SK-N-SH treated with all-trans-retinoic acid at 6 μM for 48 hours (cell line): ENCODE results near the gene ANKRD11.

Experiments used
- ATAC-seq: fragments of 200-7000 bp; cut with Tn5 transposase; 3 replicates; pipeline ENCODE4 v1.9.1; 2020; ENCODE audit warnings: mild to moderate bottlenecking, moderate library complexity
- BACH2 ChIP-seq: fragments of 250-450 bp; sonication (Bioruptor Pico); IDR thresholded peaks from 2 replicates; pipeline ENCODE4 v1.9.0; 2021; ENCODE audit warnings: mild to moderate bottlenecking, borderline replicate concordance
- CREB5 ChIP-seq: fragments of 250-450 bp; sonication (Bioruptor Pico); IDR thresholded peaks from 2 replicates; pipeline ENCODE4 v1.5.1; 2020; ENCODE audit warnings: low read depth, mild to moderate bottlenecking, moderate library complexity
- CSDC2 ChIP-seq: fragments of 250-450 bp; sonication (Bioruptor Pico); IDR thresholded peaks from 2 replicates; pipeline ENCODE4 v1.5.0; 2020; ENCODE audit warnings: mild to moderate bottlenecking, moderate library complexity
- ESRRG ChIP-seq: fragments of 250-450 bp; sonication (Bioruptor Pico); IDR thresholded peaks from 2 replicates; pipeline ENCODE4 v1.6.1; 2021; ENCODE audit warnings: mild to moderate bottlenecking
- GLIS3 ChIP-seq: fragments of 250-450 bp; sonication (Bioruptor Pico); IDR thresholded peaks from 2 replicates; pipeline ENCODE4 v1.5.0; 2020; ENCODE audit warnings: mild to moderate bottlenecking, moderate library complexity
- ISL1 ChIP-seq: fragments of 250-450 bp; sonication (Bioruptor Pico); IDR thresholded peaks from 2 replicates; pipeline ENCODE4 v2.1.2; 2022; ENCODE audit warnings: mild to moderate bottlenecking, moderate library complexity
- OSR1 ChIP-seq: fragments of 250-450 bp; sonication (Bioruptor Pico); IDR thresholded peaks from 2 replicates; pipeline ENCODE4 v1.8.0; 2022; ENCODE audit warnings: moderate library complexity, mild to moderate bottlenecking, inconsistent platforms
- PATZ1 ChIP-seq: fragments of 250-450 bp; sonication (Bioruptor Pico); IDR thresholded peaks from 2 replicates; pipeline ENCODE4 v1.8.0; 2020; ENCODE audit warnings: mild to moderate bottlenecking, moderate library complexity, borderline replicate concordance
- PPARA ChIP-seq: fragments of 250-450 bp; sonication (Bioruptor Pico); IDR thresholded peaks from 2 replicates; pipeline ENCODE4 v1.5.0; 2020; ENCODE audit warnings: mild to moderate bottlenecking, borderline replicate concordance
- RARB ChIP-seq: fragments of 250-450 bp; sonication (Bioruptor Pico); IDR thresholded peaks from 2 replicates; pipeline ENCODE4 v1.8.0; 2021; ENCODE audit warnings: mild to moderate bottlenecking, moderate library complexity
- SNAI2 ChIP-seq: fragments of 250-450 bp; sonication (Bioruptor Pico); IDR thresholded peaks from 2 replicates; pipeline ENCODE4 v1.5.0; 2020; ENCODE audit warnings: mild to moderate bottlenecking, moderate library complexity
- TCF4 ChIP-seq: fragments of 250-450 bp; sonication (Bioruptor Pico); IDR thresholded peaks from 2 replicates; pipeline ENCODE4 v1.8.0; 2021; ENCODE audit warnings: mild to moderate bottlenecking, moderate library complexity, borderline replicate concordance
- TOX ChIP-seq: fragments of 250-450 bp; sonication (Bioruptor Pico); IDR thresholded peaks from 2 replicates; pipeline ENCODE4 v1.8.0; 2021; ENCODE audit warnings: mild to moderate bottlenecking, moderate library complexity, borderline replicate concordance
- ZC3H10 ChIP-seq: fragments of 250-450 bp; sonication (Bioruptor Pico); IDR thresholded peaks from 2 replicates; pipeline ENCODE4 v1.5.1; 2021; ENCODE audit warnings: mild to moderate bottlenecking, moderate library complexity
- ZFP3 ChIP-seq: fragments of 250-450 bp; sonication (Bioruptor Pico); IDR thresholded peaks from 2 replicates; pipeline ENCODE4 v1.5.0; 2020; ENCODE audit warnings: mild to moderate bottlenecking, moderate library complexity
- ZNF565 ChIP-seq: fragments of 450-650 bp; formaldehyde crosslinking; conservative IDR thresholded peaks from 2 replicates; pipeline ENCODE4 v1.5.0; 2020; ENCODE audit warnings: low read depth, mild to moderate bottlenecking, moderate library complexity
- ZNF70 ChIP-seq: fragments of 450-650 bp; formaldehyde crosslinking; IDR thresholded peaks from 2 replicates; pipeline ENCODE4 v1.5.0; 2020; ENCODE audit warnings: mild to moderate bottlenecking, moderate library complexity
- TF ChIP-seq, protein P1 (sequence below): fragments of 250-450 bp; sonication (Bioruptor Pico); IDR thresholded peaks from 2 replicates; pipeline ENCODE4 v1.5.1; 2021; ENCODE audit warnings: mild to moderate bottlenecking, moderate library complexity
- TF ChIP-seq, protein P2 (sequence below): fragments of 250-450 bp; sonication (Bioruptor Pico); IDR thresholded peaks from 2 replicates; pipeline ENCODE4 v1.5.0; 2020; ENCODE audit warnings: mild to moderate bottlenecking, moderate library complexity
- TF ChIP-seq, protein P3 (sequence below): fragments of 250-450 bp; sonication (Bioruptor Pico); IDR thresholded peaks from 2 replicates; pipeline ENCODE4 v1.8.0; 2021; ENCODE audit warnings: low read depth, mild to moderate bottlenecking, moderate library complexity, borderline replicate concordance

The ANKRD11 gene

DNA sequence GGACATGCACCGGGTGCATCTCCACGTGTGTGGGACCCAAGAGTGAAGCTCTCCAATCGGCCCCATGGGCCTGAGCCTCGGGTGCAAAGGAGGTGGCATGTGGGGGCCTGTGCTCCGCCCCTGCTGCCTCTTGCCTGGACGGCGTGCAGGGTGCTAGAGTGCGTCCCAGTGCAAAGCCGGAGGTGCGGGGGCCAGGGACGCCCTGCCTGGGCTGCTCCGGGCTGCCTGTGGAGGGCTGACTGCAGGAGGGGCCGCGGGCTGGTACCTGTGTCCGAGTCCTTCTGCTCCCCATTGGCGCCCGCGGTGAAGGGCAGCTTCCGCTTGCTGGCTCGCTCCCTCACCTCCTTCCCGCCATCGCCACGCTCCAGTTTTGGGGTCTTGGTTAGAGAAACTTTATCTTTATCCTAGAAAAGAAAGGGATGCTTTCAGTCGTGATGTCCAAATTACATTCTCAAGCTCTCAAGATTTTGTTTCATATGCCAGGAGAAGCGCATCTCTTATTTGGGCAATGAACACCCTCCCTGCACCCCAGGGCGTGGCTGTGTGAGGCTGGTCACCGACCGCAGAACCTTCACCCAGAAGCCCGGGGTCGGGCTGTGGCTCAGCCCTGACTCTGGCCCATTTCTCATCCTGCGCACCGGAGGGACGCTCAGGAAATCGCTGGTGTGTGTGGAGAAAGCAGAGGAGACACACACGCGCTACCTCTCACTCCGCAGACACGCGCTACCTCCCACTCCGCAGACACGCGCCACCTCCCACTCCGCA is 185.2 kb downstream of the ANKRD11 start:
- no peak for TF ChIP-seq CSDC2
- no peak for TF ChIP-seq GLIS3 (CRISPR knock-in tag)
- no peak for TF ChIP-seq ZNF70 (CRISPR knock-in tag)
- TF ChIP-seq TOX (CRISPR knock-in tag) = no peak
- no peak for TF ChIP-seq ISL1 (CRISPR knock-in tag)
- TF ChIP-seq PATZ1 (CRISPR knock-in tag) = no peak
- TF ChIP-seq TCF4 (CRISPR knock-in tag) = no peak
- TF ChIP-seq BACH2 (CRISPR knock-in tag) = no peak
- TF ChIP-seq, protein P1, sequence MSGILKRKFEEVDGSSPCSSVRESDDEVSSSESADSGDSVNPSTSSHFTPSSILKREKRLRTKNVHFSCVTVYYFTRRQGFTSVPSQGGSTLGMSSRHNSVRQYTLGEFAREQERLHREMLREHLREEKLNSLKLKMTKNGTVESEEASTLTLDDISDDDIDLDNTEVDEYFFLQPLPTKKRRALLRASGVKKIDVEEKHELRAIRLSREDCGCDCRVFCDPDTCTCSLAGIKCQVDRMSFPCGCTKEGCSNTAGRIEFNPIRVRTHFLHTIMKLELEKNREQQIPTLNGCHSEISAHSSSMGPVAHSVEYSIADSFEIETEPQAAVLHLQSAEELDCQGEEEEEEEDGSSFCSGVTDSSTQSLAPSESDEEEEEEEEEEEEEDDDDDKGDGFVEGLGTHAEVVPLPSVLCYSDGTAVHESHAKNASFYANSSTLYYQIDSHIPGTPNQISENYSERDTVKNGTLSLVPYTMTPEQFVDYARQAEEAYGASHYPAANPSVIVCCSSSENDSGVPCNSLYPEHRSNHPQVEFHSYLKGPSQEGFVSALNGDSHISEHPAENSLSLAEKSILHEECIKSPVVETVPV (CRISPR knock-in tag) = no peak
- no peak for TF ChIP-seq PPARA
- no peak for TF ChIP-seq ZNF565
- TF ChIP-seq CREB5 (CRISPR knock-in tag) = no peak
- no peak for TF ChIP-seq RARB (CRISPR knock-in tag)
- no peak for TF ChIP-seq ZFP3 (CRISPR knock-in tag)
- no peak for TF ChIP-seq OSR1 (CRISPR knock-in tag)
- ATAC-seq = no peak

DNA sequence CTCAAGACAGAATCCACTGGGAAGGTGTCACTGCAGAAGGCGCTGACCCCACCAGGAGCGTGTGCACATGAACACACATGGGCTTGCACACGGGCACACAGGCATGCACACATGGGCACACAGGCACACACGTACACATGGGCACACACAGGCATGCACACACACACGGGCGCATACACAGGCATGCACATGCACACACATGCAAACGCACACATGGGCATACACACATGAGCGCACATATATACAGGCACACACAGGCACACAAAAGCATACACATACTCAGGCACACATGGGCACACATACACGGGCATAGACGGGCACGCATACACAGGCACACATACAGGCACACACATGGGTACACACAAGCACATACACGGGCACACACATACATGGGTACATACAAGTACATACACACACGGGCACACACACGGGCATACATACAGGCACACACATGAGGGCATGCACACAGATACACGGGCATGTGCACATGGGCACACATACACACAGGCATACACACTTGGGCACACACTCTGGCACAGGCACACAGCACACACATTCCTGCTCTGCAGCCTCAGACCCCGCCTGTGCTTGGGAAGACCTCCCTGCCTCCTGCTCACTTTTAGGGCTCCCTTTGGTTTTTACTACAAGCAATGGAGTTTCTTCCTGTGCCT is 186.0 kb downstream of the ANKRD11 start:
- TF ChIP-seq ZNF70 (CRISPR knock-in tag) (no peak), RARB (CRISPR knock-in tag) (no peak)

GRCh38 chr16:89303617-89304016 is 186.7 kb downstream of the ANKRD11 start:
- TF ChIP-seq ZC3H10 (CRISPR knock-in tag) = no peak
- no peak for TF ChIP-seq ISL1 (CRISPR knock-in tag)
- no peak for TF ChIP-seq CSDC2
- TF ChIP-seq SNAI2 (CRISPR knock-in tag) = no peak
- no peak for TF ChIP-seq CREB5 (CRISPR knock-in tag)
- TF ChIP-seq, protein P1 (CRISPR knock-in tag) = no peak
- TF ChIP-seq, protein P2, sequence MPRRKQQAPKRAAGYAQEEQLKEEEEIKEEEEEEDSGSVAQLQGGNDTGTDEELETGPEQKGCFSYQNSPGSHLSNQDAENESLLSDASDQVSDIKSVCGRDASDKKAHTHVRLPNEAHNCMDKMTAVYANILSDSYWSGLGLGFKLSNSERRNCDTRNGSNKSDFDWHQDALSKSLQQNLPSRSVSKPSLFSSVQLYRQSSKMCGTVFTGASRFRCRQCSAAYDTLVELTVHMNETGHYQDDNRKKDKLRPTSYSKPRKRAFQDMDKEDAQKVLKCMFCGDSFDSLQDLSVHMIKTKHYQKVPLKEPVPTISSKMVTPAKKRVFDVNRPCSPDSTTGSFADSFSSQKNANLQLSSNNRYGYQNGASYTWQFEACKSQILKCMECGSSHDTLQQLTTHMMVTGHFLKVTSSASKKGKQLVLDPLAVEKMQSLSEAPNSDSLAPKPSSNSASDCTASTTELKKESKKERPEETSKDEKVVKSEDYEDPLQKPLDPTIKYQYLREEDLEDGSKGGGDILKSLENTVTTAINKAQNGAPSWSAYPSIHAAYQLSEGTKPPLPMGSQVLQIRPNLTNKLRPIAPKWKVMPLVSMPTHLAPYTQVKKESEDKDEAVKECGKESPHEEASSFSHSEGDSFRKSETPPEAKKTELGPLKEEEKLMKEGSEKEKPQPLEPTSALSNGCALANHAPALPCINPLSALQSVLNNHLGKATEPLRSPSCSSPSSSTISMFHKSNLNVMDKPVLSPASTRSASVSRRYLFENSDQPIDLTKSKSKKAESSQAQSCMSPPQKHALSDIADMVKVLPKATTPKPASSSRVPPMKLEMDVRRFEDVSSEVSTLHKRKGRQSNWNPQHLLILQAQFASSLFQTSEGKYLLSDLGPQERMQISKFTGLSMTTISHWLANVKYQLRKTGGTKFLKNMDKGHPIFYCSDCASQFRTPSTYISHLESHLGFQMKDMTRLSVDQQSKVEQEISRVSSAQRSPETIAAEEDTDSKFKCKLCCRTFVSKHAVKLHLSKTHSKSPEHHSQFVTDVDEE (CRISPR knock-in tag) = no peak
- TF ChIP-seq ESRRG (CRISPR knock-in tag) = no peak
- no peak for TF ChIP-seq ZFP3 (CRISPR knock-in tag)
- TF ChIP-seq, protein P3, sequence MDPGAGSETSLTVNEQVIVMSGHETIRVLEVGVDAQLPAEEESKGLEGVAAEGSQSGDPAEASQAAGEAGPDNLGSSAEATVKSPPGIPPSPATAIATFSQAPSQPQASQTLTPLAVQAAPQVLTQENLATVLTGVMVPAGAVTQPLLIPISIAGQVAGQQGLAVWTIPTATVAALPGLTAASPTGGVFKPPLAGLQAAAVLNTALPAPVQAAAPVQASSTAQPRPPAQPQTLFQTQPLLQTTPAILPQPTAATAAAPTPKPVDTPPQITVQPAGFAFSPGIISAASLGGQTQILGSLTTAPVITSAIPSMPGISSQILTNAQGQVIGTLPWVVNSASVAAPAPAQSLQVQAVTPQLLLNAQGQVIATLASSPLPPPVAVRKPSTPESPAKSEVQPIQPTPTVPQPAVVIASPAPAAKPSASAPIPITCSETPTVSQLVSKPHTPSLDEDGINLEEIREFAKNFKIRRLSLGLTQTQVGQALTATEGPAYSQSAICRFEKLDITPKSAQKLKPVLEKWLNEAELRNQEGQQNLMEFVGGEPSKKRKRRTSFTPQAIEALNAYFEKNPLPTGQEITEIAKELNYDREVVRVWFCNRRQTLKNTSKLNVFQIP (CRISPR knock-in tag) = no peak
- TF ChIP-seq TOX (CRISPR knock-in tag) = no peak
- ATAC-seq = no peak

More for the DNA sequence above, 186.0 kb downstream of the ANKRD11 start:
- no peak for ATAC-seq
